HepG2 (cell line): ENCODE measurements around the gene CDKN2A. TPM values are rescaled to one million over a fixed set of nuclear protein-coding genes. Genes with fewer than 3 reads are reported as not detected.

Source experiments
- ATAC-seq: fragments of 200-7000 bp; cut with Tn5 transposase; 3 replicates; pipeline ENCODE4 v1.9.1; 2020; ENCODE audit warnings: mild to moderate bottlenecking, moderate library complexity
- BruUV-seq: library from RNA; stranded (reverse); fragments of 400-500 nt; replicated peaks from 2 replicates; lab custom pipeline; 2021; lab: Mats Ljungman, UMichigan
- CTCF ChIA-PET: fragments of 300-600 bp; formaldehyde crosslinking; extraction: SDS; loops from one replicate; lab custom pipeline; 2021; ENCODE audit warnings: low total read pairs, inconsistent platforms, low intra/inter-chr PET ratio; lab: Yijun Ruan, JAX
- POLR2A ChIA-PET: fragments of 350-600 bp; sonication (Branson Sonifier 250); formaldehyde crosslinking; loops from one replicate; lab custom pipeline; 2020; ENCODE audit warnings: antibody characterized with exemption, inconsistent platforms; lab: Yijun Ruan, JAX
- DNase-seq: peaks from one replicate; pipeline ENCODE4 v3.0.0-alpha.2; 2015; ENCODE audit warnings: low spot score
- FAIRE-seq: peaks from 3 replicates; lab custom pipeline; 2011; peaks lifted over from hg19 to GRCh38; lab: Jason Lieb, UNC
- H2AFZ ChIP-seq: one replicate; pipeline ENCODE4 v1.6.1; 2011; ENCODE audit warnings: low read length, inconsistent platforms
- H3K27ac ChIP-seq: fragments of 300-600 bp; 3 replicates; pipeline ENCODE4 v1.8.0; 2011; ENCODE audit warnings: mixed run types, mild to moderate bottlenecking, mixed read lengths, low read length, inconsistent platforms; ENCODE audit not compliant: insufficient read depth; ENCODE audit errors: extremely low read length
- H3K27me3 ChIP-seq, 2 experiments: fragments of 200-600 bp in 1 of 2; 2 replicates in 1 of 2; 3 replicates in 1 of 2; pipeline versions ENCODE4 v1.6.0 to v1.8.0; 2011; ENCODE audit warnings: low read length in 2 of 2, mild to moderate bottlenecking in 2 of 2, moderate library complexity in 2 of 2, inconsistent platforms in 1 of 2; ENCODE audit not compliant: insufficient read depth in 2 of 2, control insufficient read depth in 1 of 2
- H3K36me3 ChIP-seq, 2 experiments: fragments of 200-600 bp in 1 of 2; replicated peaks in 1 of 2; 2 replicates in 1 of 2; 3 replicates in 1 of 2; pipeline versions ENCODE4 v1.5.1 to v1.8.0; 2011; ENCODE audit warnings: low read length in 2 of 2, inconsistent platforms in 1 of 2; ENCODE audit not compliant: insufficient read depth in 2 of 2, control insufficient read depth in 1 of 2
- H3K4me1 ChIP-seq: 2 replicates; pipeline ENCODE4 v1.5.1; 2012; ENCODE audit warnings: low read length, inconsistent platforms; ENCODE audit not compliant: insufficient read depth
- H3K4me2 ChIP-seq: 2 replicates; pipeline ENCODE4 v1.6.0; 2011; ENCODE audit warnings: low read depth, low read length, inconsistent platforms
- H3K4me3 ChIP-seq, 3 experiments: fragments of 200-600 bp in 1 of 3; sonication (generic), shearing (Covaris generic) in 1 of 3; replicated peaks in 1 of 3; 2 replicates each; pipeline ENCODE4 v1.5.1; 2011 to 2016; ENCODE audit warnings: low read length in 3 of 3, inconsistent platforms in 2 of 3, low read depth in 2 of 3, mild to moderate bottlenecking in 2 of 3, control low read depth in 1 of 3, mixed read lengths in 1 of 3; ENCODE audit not compliant: insufficient read depth in 1 of 3
- H3K79me2 ChIP-seq: one replicate; pipeline ENCODE4 v1.6.1; 2011; ENCODE audit warnings: low read length, inconsistent platforms; ENCODE audit not compliant: insufficient read depth
- H3K9ac ChIP-seq: 2 replicates; pipeline ENCODE4 v1.6.0; 2011; ENCODE audit warnings: mild to moderate bottlenecking, low read depth, low read length, inconsistent platforms; ENCODE audit not compliant: insufficient read depth
- H3K9me3 ChIP-seq: 2 replicates; pipeline ENCODE4 v1.5.1; 2012; ENCODE audit warnings: mild to moderate bottlenecking, low read length
- H4K20me1 ChIP-seq: 2 replicates; pipeline ENCODE4 v1.6.0; 2011; ENCODE audit warnings: inconsistent platforms, mild to moderate bottlenecking, low read length, moderate library complexity; ENCODE audit not compliant: insufficient read depth
- CTCF ChIP-seq: sonication (generic); formaldehyde crosslinking; IDR thresholded peaks from 2 replicates; pipeline ENCODE4 v1.5.0; 2020; ENCODE audit warnings: mild to moderate bottlenecking, missing genetic modification reagents, moderate library complexity
- ETV6 ChIP-seq: sonication (generic); formaldehyde crosslinking; conservative IDR thresholded peaks from 2 replicates; pipeline ENCODE4 v1.4.0; 2020; ENCODE audit warnings: missing genetic modification reagents
- FOXA3 ChIP-seq: IDR thresholded peaks from 2 replicates; pipeline ENCODE4 v1.6.1; 2016; ENCODE audit warnings: missing genetic modification reagents, missing compliant biosample characterization
- HOMEZ ChIP-seq: IDR thresholded peaks from 2 replicates; pipeline ENCODE4 v1.6.1; 2016; ENCODE audit warnings: low read depth
- NFRKB ChIP-seq: fragments of 450-650 bp; IDR thresholded peaks from 2 replicates; pipeline ENCODE4 v1.6.1; 2017
- PHB2 ChIP-seq: fragments of 450-650 bp; IDR thresholded peaks from 2 replicates; pipeline ENCODE4 v1.6.1; 2018; ENCODE audit not compliant: partially characterized antibody
- POLR2AphosphoS2 ChIP-seq: IDR thresholded peaks from 2 replicates; pipeline ENCODE4 v1.6.1; 2011; ENCODE audit warnings: low read depth, low read length, improper control_type of control experiment
- RFX5 ChIP-seq: IDR thresholded peaks from 2 replicates; pipeline ENCODE4 v1.6.1; 2011; ENCODE audit warnings: low read depth, low read length, improper control_type of control experiment
- ZBTB1 ChIP-seq: sonication (generic); formaldehyde crosslinking; IDR thresholded peaks from 2 replicates; pipeline ENCODE4 v1.4.0; 2020; ENCODE audit warnings: missing genetic modification reagents, borderline replicate concordance
- ZFP1 ChIP-seq: IDR thresholded peaks from 2 replicates; pipeline ENCODE4 v1.6.1; 2016
- ZNF468 ChIP-seq: sonication (generic); formaldehyde crosslinking; IDR thresholded peaks from 2 replicates; pipeline ENCODE4 v1.8.0; 2022; ENCODE audit warnings: mild to moderate bottlenecking, moderate library complexity, missing genetic modification reagents
- ZNF646 ChIP-seq: sonication (generic); formaldehyde crosslinking; IDR thresholded peaks from 2 replicates; pipeline ENCODE4 v1.9.0; 2021; ENCODE audit warnings: mild to moderate bottlenecking, missing genetic modification reagents
- ZNF713 ChIP-seq: sonication (generic); formaldehyde crosslinking; IDR thresholded peaks from 2 replicates; pipeline ENCODE4 v1.4.0; 2020; ENCODE audit warnings: mild to moderate bottlenecking, missing genetic modification reagents
- ZNF768 ChIP-seq: sonication (generic); formaldehyde crosslinking; IDR thresholded peaks from 2 replicates; pipeline ENCODE4 v1.4.0; 2020; ENCODE audit warnings: missing genetic modification reagents
- ZSCAN9 ChIP-seq: IDR thresholded peaks from 2 replicates; pipeline ENCODE4 v1.6.1; 2016; ENCODE audit warnings: borderline replicate concordance
- WGBS: methylation state at CpG from one replicate; pipeline ENCODE4 v1.1.6; 2017; ENCODE audit warnings: low lambda C conversion rate; 5-methylcytosine and 5-hydroxymethylcytosine counted together
- in situ Hi-C: cut with HindIII; loops from 2 replicates; pipeline ENCODE4 v1.10.0; 2017; ENCODE audit warnings: low pct_unique_long_range_greater_than_20kb; ENCODE audit not compliant: extremely low pct_ligation_motif_present
- intact Hi-C: fragments of 100-400 bp; cut with micrococcal nuclease; formaldehyde crosslinking; loops from one replicate; pipeline ENCODE4 v1.10.0; 2022; ENCODE audit not compliant: unreplicated experiment
- polyA plus RNA-seq, 8 experiments: library from polyadenylated mRNA; depleted of rRNA in 3 of 8; stranded (reverse) in 7 of 8; unstranded in 1 of 8; fragments of >200 nt; fragmentation: Illumina TruSeq in 4 of 8; extraction: Trizol in 4 of 8; gene quantifications; 2 replicates each; pipeline versions ENCODE4 v1.2.1 to v1.2.3, GENCODE V29; 2011 to 2016; ENCODE audit warnings: low read depth in 4 of 8, missing spikeins in 1 of 8, mixed read lengths in 1 of 8; ENCODE audit not compliant: insufficient read depth in 1 of 8
- total RNA-seq, 5 experiments: library from RNA; depleted of rRNA; stranded (reverse); fragments of >200 nt; fragmentation: Illumina TruSeq; extraction: Trizol; gene quantifications; 2 replicates each; pipeline ENCODE4 v1.2.3, GENCODE V29; 2016; ENCODE audit warnings: low read depth in 1 of 5

CDKN2A gene
- total and polyA plus RNA-seq, 2 of the 13 experiments (the other 11 are each of a cell fraction or from before 2014, with no cell fraction given): 4.2 to 4.8 TPM

- no peak for TF ChIP-seq HOMEZ (CRISPR knock-in tag)
- TF ChIP-seq ZNF468 (CRISPR knock-in tag): no peak
- TF ChIP-seq ZNF713 (CRISPR knock-in tag): no peak
- TF ChIP-seq NFRKB: no peak
- TF ChIP-seq FOXA3: no peak
Measured at GRCh38 chr9:21996438-21996837, 2.2 kb upstream of the CDKN2A start (continued).

- in situ Hi-C loops: loop anchor here (10.0 kb wide), 1 partner anchor 239 kb away; no protein-coding TSS in a partner anchor
- ChIA-PET POLR2A (no interaction called here), CTCF (no interaction called here)
- intact Hi-C loops: no loop called here
- FAIRE-seq: no peak
- no TSS peak for BruUV-seq
- no peak overlapping the region for H3K27ac ChIP-seq
- peaks cover 9% of the 10 kb centered on the region for H3K4me1 ChIP-seq
- H3K27me3 ChIP-seq: peaks cover 0 to 17% of the 10 kb centered on the region in 2 experiments; a peak in 1 of 5 replicates
- no peaks in the 10 kb centered on the region for H3K36me3 ChIP-seq
- H2AFZ ChIP-seq: no peak overlapping the region
- no peaks in the 10 kb centered on the region for H3K79me2 ChIP-seq
- no peak overlapping the region for H3K9ac ChIP-seq
- peak overlapping the region; percentile 96 for H3K4me2 ChIP-seq
- no peaks in the 10 kb centered on the region for H4K20me1 ChIP-seq
- peak overlapping the region; percentile 60 to 82 (median 77) for H3K4me3 ChIP-seq
- no peaks in the 10 kb centered on the region for H3K9me3 ChIP-seq
- peak; percentile 78 for ATAC-seq
- no peak for DNase-seq
- 58% methylated on average over 24 of the region's 54 CpGs for WGBS
- no peak for TF ChIP-seq ZNF646 (CRISPR knock-in tag)
- TF ChIP-seq CTCF (CRISPR knock-in tag): peak; percentile 52
- no peak for TF ChIP-seq RFX5
- no peak for TF ChIP-seq ZSCAN9 (CRISPR knock-in tag)
- no peak for TF ChIP-seq ETV6 (CRISPR knock-in tag)
- TF ChIP-seq ZNF768 (CRISPR knock-in tag): no peak
- TF ChIP-seq ZBTB1 (CRISPR knock-in tag): no peak
- TF ChIP-seq PHB2: no peak
- no peak for TF ChIP-seq ZFP1 (CRISPR knock-in tag)
- TF ChIP-seq POLR2AphosphoS2: no peak
Measured at GRCh38 chr9:21995666-21996398, 1.6 kb upstream of the CDKN2A start.
